ENCODE results near the gene NPW. TPM values are rescaled to one million over a fixed set of nuclear protein-coding genes. Genes with fewer than 3 reads are reported as not detected.

NPW gene
- total and polyA plus RNA-seq, 7 donors: 0.14 to 0.66 (median 0.43) TPM; not detected in 4

DNA sequence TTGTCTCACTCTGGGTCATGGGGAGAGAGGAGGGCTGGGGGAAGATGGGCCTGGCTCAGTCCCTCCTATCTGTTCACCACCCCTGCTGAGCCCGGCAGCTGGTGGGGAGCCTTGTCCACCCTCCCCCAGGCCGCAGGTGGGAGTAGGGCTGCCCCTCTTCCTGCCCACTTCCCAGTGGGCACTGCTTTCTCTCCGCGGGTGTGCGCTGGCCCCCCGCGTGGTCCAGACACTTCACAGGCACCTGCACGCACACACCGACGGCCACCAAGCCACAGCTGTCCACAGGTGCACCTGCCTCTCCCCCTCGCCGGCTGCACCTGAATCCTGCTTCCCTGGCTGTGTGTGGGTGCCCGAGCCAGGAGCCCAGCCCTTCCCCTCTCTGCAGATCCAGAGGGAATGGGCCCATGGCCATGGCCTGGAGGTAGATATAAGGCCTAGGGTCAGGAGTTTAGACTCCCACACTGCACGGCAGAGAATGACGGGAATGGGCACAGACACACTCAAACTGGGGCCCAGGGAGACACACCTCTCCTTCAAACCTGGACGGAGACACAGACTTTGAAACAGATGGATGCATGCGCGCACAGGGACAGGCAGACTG is 9.1 kb downstream of the NPW start:
- WGBS, 3 donors: 77 to 85% (median 78%) methylated on average over 16 to 18 of the region's 18 CpGs
- TF ChIP-seq, protein P1, sequence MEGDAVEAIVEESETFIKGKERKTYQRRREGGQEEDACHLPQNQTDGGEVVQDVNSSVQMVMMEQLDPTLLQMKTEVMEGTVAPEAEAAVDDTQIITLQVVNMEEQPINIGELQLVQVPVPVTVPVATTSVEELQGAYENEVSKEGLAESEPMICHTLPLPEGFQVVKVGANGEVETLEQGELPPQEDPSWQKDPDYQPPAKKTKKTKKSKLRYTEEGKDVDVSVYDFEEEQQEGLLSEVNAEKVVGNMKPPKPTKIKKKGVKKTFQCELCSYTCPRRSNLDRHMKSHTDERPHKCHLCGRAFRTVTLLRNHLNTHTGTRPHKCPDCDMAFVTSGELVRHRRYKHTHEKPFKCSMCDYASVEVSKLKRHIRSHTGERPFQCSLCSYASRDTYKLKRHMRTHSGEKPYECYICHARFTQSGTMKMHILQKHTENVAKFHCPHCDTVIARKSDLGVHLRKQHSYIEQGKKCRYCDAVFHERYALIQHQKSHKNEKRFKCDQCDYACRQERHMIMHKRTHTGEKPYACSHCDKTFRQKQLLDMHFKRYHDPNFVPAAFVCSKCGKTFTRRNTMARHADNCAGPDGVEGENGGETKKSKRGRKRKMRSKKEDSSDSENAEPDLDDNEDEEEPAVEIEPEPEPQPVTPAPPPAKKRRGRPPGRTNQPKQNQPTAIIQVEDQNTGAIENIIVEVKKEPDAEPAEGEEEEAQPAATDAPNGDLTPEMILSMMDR (IDR thresholded peaks at IDR 0.05): no peak
- peaks cover 21% of the 10 kb centered on the region for H3K4me1 ChIP-seq
- ATAC-seq (no peak), DNase-seq (no peak)
- H3K27ac ChIP-seq: no peak overlapping the region
- H3K9me3 ChIP-seq: no peaks in the 10 kb centered on the region
- peak overlapping the region; percentile 78 for H3K4me3 ChIP-seq
- peaks cover 0 to 5% of the 10 kb centered on the region in 2 donors for H3K36me3 ChIP-seq (ENCODE audit: insufficient read depth in 1 of 2, low read depth in 1 of 2)
- intact Hi-C loops (cut with DNase I): no loop called here
- no peaks in the 10 kb centered on the region for H3K27me3 ChIP-seq (ENCODE audit: insufficient read depth in 3 of 3, low read length in 2 of 3)

DNA sequence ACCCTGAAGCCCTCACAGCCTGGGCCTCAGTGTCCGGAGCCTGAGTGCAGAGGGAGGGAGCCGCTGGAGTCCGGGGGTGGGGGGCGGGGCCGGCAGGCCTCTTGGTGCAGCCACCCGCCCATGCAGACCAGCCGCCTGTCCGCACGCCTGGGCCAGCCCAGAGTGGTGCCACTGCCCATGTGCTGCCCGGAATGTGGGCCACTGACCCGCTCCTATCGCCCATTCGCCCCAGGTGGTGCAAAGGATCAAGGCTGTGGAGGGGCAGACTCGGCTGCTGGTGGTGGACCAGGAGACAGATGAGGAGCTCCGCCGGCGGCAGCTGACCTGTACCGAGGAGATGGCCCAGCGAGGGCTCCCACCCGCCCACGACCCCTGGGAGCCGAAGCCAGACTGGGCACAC is 9.8 kb downstream of the NPW start:
- Histone ChIP-seq H3K27me3 (ENCODE audit: insufficient read depth in 3 of 3, low read length in 2 of 3) (no peaks in the 10 kb centered on the region), H3K36me3 (ENCODE audit: insufficient read depth in 1 of 2, low read depth in 1 of 2) (peaks cover 0 to 5% of the 10 kb centered on the region in 2 donors), H3K4me1 (peaks cover 21% of the 10 kb centered on the region), H3K27ac (no peak overlapping the region), H3K9me3 (no peaks in the 10 kb centered on the region), H3K4me3 (peak overlapping the region; percentile 78)
- TF ChIP-seq, protein P1 (IDR thresholded peaks at IDR 0.05): no peak
- 68 to 78% (median 72%) methylated on average over 17 to 22 of the region's 22 CpGs for WGBS, 3 donors
- ATAC-seq: no peak
- intact Hi-C loops (cut with DNase I): no loop called here
- DNase-seq: no peak

DNA sequence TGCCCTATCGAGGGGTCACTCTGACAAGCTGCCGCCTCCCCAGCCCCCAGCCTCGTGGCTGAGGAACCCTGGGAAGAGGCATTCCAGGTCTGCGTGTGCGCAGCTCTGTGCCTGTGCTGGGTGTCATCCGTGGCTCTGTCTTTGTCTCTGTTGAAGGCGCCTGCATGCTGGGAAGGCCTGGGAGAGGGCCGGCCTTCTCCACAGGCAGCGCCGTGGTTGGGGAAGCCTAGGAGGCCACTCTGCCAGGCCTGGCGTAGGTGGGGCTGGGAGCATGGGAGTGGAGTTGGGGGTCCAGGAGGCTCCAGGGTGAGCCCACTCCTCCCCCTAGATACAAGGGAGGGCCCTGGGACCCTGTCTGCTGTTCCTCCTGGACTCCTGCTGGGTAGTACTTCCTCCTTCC is 10.5 kb downstream of the NPW start:
- H3K27ac ChIP-seq: no peak overlapping the region
- intact Hi-C loops (cut with DNase I): no loop called here
- no peak for ATAC-seq

DNA sequence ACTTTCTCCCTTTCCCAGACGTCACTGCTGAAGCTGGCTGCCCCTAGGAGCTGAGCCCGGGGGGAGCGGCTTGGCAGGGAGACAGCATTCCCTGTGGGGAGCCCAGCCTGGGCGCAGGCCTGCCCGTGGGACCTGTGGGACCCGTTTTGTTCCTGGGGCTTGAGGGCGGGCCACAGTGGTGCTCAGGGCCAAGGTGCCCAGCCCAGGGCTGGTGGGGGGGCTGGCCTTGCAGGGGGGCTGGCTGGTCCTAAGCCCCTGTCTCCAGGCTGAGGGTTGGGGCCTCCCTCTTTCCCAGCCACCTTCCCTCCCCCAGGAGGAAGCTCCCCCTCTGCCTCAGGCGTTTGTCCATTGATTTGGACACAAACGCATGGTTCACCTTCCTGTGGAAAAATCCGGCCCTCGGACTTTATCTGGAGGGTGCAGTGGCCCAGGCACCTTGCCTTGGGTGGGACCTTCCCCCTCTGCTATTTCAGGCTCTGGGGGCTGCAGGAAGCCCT is 11.5 kb downstream of the NPW start:
- Histone ChIP-seq H3K27ac (peak overlapping the region; percentile 76), H3K4me1 (peaks cover 15% of the 10 kb centered on the region), H3K36me3 (ENCODE audit: insufficient read depth in 1 of 2, low read depth in 1 of 2) (peaks cover 0 to 5% of the 10 kb centered on the region in 2 donors), H3K9me3 (no peaks in the 10 kb centered on the region), H3K4me3 (peak overlapping the region; percentile 78), H3K27me3 (ENCODE audit: insufficient read depth in 3 of 3, low read length in 2 of 3) (no peaks in the 10 kb centered on the region)
- ATAC-seq: peak in 3 of 4 donors; percentile 7 to 11 (median 11)
- intact Hi-C loops (cut with DNase I): no loop called here
- peak; percentile 52 to 66 for DNase-seq
- TF ChIP-seq, protein P1 (IDR thresholded peaks at IDR 0.05): no peak
- 65 to 77% (median 71%) methylated on average over 10 to 11 of the region's 11 CpGs for WGBS, 3 donors

More for the DNA sequence above, 10.5 kb downstream of the NPW start:
- Histone ChIP-seq H3K9me3 (no peaks in the 10 kb centered on the region), H3K27me3 (ENCODE audit: insufficient read depth in 3 of 3, low read length in 2 of 3) (no peaks in the 10 kb centered on the region), H3K4me3 (peak overlapping the region; percentile 78), H3K36me3 (ENCODE audit: insufficient read depth in 1 of 2, low read depth in 1 of 2) (peaks cover 0 to 5% of the 10 kb centered on the region in 2 donors), H3K4me1 (peaks cover 21% of the 10 kb centered on the region)
- WGBS, 3 donors: 75 to 84% (median 75%) methylated on average over 11 of the region's 11 CpGs
- TF ChIP-seq, protein P1 (IDR thresholded peaks at IDR 0.05): no peak
- no peak for DNase-seq
